H1 (cell line): ENCODE measurements around the gene NAV2. TPM values are rescaled to one million over a fixed set of nuclear protein-coding genes. Genes with fewer than 3 reads are reported as not detected.
A peak's percentile ranks its signal among the peaks of the same experiment; 100 is the strongest.

ENCODE experiments used
- ASH2L ChIP-seq: fragments of 200-600, 300-600 bp; sonication (generic); IDR thresholded peaks from one replicate; pipeline ENCODE4 v1.7.1; 2017; ENCODE audit warnings: low read length
- BACH1 ChIP-seq: IDR thresholded peaks from 2 replicates; pipeline ENCODE4 v1.6.1; 2012; ENCODE audit warnings: low read length, improper control_type of control experiment
- BCL11A ChIP-seq, 2 experiments: IDR thresholded peaks; one replicate each; pipeline ENCODE4 v1.6.1; 2011; ENCODE audit warnings: low read depth in 2 of 2, low read length in 2 of 2, mild to moderate bottlenecking in 2 of 2
- CEBPB ChIP-seq: IDR thresholded peaks from 2 replicates; pipeline ENCODE4 v1.6.1; 2012; ENCODE audit warnings: low read depth, low read length
- CTBP2 ChIP-seq: IDR thresholded peaks from 2 replicates; pipeline ENCODE4 v1.7.0; 2011; ENCODE audit warnings: borderline replicate concordance, mild to moderate bottlenecking, moderate library complexity, mixed read lengths, low read length; ENCODE audit not compliant: insufficient read depth, insufficient read length
- EZH2 ChIP-seq: fragments of 200-600 bp; sonication (generic); IDR thresholded peaks from 2 replicates; pipeline ENCODE4 v1.7.1; 2012; ENCODE audit warnings: low read depth, mild to moderate bottlenecking, moderate library complexity, low read length, inconsistent platforms; ENCODE audit not compliant: severe bottlenecking
- HDAC2 ChIP-seq, 2 experiments: fragments of 300-600 bp in 1 of 2; sonication (generic) in 1 of 2; IDR thresholded peaks; 2 replicates each; pipeline ENCODE4 v1.6.1; 2011 to 2012; ENCODE audit warnings: low read depth in 2 of 2, low read length in 2 of 2, mild to moderate bottlenecking in 2 of 2, moderate library complexity in 2 of 2, borderline replicate concordance in 1 of 2, inconsistent platforms in 1 of 2
- JUND ChIP-seq: IDR thresholded peaks from 2 replicates; pipeline ENCODE4 v1.6.1; 2011; ENCODE audit warnings: mild to moderate bottlenecking, improper control_type of control experiment, low read length
- KDM5A ChIP-seq: fragments of 200-600 bp; IDR thresholded peaks from 2 replicates; pipeline ENCODE4 v1.7.1; 2012; ENCODE audit warnings: mild to moderate bottlenecking, low read length, inconsistent platforms, mixed read lengths
- RBBP5 ChIP-seq: IDR thresholded peaks from 2 replicates; pipeline ENCODE4 v1.7.1; 2012; ENCODE audit warnings: low read depth, mild to moderate bottlenecking, inconsistent platforms, low read length, moderate library complexity, borderline replicate concordance
- RNF2 ChIP-seq: fragments of 200-900, 300-1000 bp; sonication (generic); IDR thresholded peaks from 2 replicates; pipeline ENCODE4 v1.7.1; 2016; ENCODE audit warnings: borderline replicate concordance, low read depth, mild to moderate bottlenecking, antibody characterized with exemption, low read length; ENCODE audit not compliant: poor library complexity, severe bottlenecking; ENCODE audit errors: missing control alignments
- SRF ChIP-seq: IDR thresholded peaks from 2 replicates; pipeline ENCODE4 v1.6.1; 2011; ENCODE audit warnings: mild to moderate bottlenecking, low read depth, low read length, moderate library complexity
- YY1 ChIP-seq: IDR thresholded peaks from 2 replicates; pipeline ENCODE4 v1.6.1; 2011; ENCODE audit warnings: low read depth, mild to moderate bottlenecking, low read length
- polyA plus RNA-seq, 7 experiments: library from polyadenylated mRNA; depleted of rRNA in 3 of 7; stranded (reverse) in 5 of 7; unstranded in 2 of 7; fragments of >200 nt in 5 of 7; fragments of 200-250 nt in 2 of 7; gene quantifications; 1 replicate in 5 of 7; 2 replicates in 1 of 7; 4 replicates in 1 of 7; pipeline versions ENCODE4 v1.2.1 to v1.2.3, GENCODE V29; 2011 to 2013; ENCODE audit warnings: missing spikeins in 2 of 7, mixed read lengths in 2 of 7
- total RNA-seq: library from RNA; stranded (reverse); fragmentation: NEBNext Ultra II Directional; extraction: Animal tissue kit (Norgen Biotek cat#: 25700); gene quantifications from 2 replicates; pipeline ENCODE4 v1.2.1, GENCODE V29; 2021
- TF ChIP-seq, protein P1 (sequence below), 3 experiments: IDR thresholded peaks; 1 replicate in 2 of 3; 2 replicates in 1 of 3; pipeline versions ENCODE4 v1.5.1 to v1.6.1; 2011; ENCODE audit warnings: low read length in 3 of 3, mild to moderate bottlenecking in 3 of 3, inconsistent platforms in 2 of 3, low read depth in 1 of 3, moderate library complexity in 1 of 3; ENCODE audit not compliant: insufficient read depth in 1 of 3; ENCODE audit errors: control extremely low read depth in 1 of 3
- TF ChIP-seq, protein P2 (sequence below): IDR thresholded peaks from 2 replicates; pipeline ENCODE4 v1.6.1; 2012; ENCODE audit warnings: low read length, inconsistent platforms
- TF ChIP-seq, protein P3 (sequence below): IDR thresholded peaks from 2 replicates; pipeline ENCODE4 v1.6.1; 2011; ENCODE audit warnings: low read depth, mild to moderate bottlenecking, low read length; ENCODE audit not compliant: insufficient read depth
- TF ChIP-seq, protein P4 (sequence below): IDR thresholded peaks from 2 replicates; pipeline ENCODE4 v1.6.1; 2012; ENCODE audit warnings: inconsistent platforms

The NAV2 gene
- total and polyA plus RNA-seq, 2 of the 8 experiments (the other 6 are each of a cell fraction or from before 2014, with no cell fraction given), result 35.6 to 73.6 TPM

DNA sequence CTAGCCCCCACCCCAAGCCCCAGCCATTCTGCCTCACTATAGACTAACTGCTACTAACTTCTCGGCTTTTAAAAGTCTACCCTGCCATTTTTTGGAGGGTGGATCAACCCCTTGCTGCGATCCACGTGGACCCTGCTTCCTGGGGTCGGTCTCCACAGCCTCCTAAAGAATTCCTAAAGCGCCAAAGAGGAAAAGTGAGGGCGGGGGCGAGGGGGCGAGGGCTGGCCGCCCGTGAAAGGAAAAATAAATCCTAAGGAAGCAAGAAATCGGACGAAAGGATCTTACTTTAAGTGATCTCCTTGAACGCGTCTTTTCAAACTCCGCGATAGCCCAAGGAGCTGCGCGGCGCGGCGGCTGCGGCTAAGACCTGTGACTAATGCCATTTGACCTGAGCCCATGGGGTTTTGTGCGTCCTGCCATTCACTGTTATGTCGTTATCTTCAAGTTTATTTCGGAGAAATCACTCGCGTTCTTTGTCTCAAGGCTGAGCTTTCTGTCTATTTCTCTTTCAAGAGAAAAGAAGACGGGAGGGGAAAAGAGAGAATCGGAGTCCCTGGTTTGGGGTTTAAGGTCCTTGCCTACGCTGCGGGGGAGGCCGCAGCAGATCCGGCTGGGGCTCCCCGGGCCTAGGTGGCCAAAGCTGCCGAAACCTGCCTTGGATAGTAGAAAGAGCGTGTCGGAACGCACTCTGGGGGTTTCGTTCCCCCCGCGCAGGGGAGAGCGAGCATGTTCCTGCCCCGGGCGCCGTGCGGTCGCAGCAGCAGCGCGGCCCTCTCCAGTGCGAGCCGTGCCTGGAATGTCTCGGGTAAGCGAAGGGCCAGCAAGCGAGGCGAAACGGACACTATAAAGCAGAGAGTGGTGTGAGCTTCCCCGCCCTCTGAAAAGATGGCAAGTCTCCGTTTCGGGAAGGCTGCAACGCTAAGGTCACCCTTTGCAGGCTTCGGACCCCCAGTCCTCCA lies 450.5 kb downstream of the NAV2 start (continued):
- TF ChIP-seq, protein P1, sequence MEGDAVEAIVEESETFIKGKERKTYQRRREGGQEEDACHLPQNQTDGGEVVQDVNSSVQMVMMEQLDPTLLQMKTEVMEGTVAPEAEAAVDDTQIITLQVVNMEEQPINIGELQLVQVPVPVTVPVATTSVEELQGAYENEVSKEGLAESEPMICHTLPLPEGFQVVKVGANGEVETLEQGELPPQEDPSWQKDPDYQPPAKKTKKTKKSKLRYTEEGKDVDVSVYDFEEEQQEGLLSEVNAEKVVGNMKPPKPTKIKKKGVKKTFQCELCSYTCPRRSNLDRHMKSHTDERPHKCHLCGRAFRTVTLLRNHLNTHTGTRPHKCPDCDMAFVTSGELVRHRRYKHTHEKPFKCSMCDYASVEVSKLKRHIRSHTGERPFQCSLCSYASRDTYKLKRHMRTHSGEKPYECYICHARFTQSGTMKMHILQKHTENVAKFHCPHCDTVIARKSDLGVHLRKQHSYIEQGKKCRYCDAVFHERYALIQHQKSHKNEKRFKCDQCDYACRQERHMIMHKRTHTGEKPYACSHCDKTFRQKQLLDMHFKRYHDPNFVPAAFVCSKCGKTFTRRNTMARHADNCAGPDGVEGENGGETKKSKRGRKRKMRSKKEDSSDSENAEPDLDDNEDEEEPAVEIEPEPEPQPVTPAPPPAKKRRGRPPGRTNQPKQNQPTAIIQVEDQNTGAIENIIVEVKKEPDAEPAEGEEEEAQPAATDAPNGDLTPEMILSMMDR (IDR thresholded peaks at IDR 0.05; ENCODE audit: control extremely low read depth in 1 of 3, insufficient read depth in 1 of 3, low read depth in 1 of 3, low read length in 3 of 3), result no peak
- no peak for TF ChIP-seq JUND
- TF ChIP-seq HDAC2 (IDR thresholded peaks at IDR 0.05; ENCODE audit: borderline replicate concordance in 1 of 2, low read depth in 2 of 2, low read length in 2 of 2), result no peak
- TF ChIP-seq, protein P2, sequence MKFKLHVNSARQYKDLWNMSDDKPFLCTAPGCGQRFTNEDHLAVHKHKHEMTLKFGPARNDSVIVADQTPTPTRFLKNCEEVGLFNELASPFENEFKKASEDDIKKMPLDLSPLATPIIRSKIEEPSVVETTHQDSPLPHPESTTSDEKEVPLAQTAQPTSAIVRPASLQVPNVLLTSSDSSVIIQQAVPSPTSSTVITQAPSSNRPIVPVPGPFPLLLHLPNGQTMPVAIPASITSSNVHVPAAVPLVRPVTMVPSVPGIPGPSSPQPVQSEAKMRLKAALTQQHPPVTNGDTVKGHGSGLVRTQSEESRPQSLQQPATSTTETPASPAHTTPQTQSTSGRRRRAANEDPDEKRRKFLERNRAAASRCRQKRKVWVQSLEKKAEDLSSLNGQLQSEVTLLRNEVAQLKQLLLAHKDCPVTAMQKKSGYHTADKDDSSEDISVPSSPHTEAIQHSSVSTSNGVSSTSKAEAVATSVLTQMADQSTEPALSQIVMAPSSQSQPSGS, result no peak
- TF ChIP-seq ASH2L, result peak; percentile 56
- TF ChIP-seq RBBP5, result peak; percentile 59; the same call in 1 of the 2 replicates
- peak; percentile 99 for TF ChIP-seq EZH2
- no peak for TF ChIP-seq SRF
- TF ChIP-seq, protein P3, sequence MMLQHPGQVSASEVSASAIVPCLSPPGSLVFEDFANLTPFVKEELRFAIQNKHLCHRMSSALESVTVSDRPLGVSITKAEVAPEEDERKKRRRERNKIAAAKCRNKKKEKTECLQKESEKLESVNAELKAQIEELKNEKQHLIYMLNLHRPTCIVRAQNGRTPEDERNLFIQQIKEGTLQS, result no peak
- no peak for TF ChIP-seq KDM5A
- no peak for TF ChIP-seq BCL11A (IDR thresholded peaks at IDR 0.05; ENCODE audit: low read depth in 2 of 2, low read length in 2 of 2)
- TF ChIP-seq, protein P4, sequence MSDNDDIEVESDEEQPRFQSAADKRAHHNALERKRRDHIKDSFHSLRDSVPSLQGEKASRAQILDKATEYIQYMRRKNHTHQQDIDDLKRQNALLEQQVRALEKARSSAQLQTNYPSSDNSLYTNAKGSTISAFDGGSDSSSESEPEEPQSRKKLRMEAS, result peak; percentile 24; the same call in 1 of the 2 replicates
- no peak for TF ChIP-seq BACH1
- peak; percentile 90 for TF ChIP-seq CTBP2
- no peak for TF ChIP-seq YY1
- no peak for TF ChIP-seq CEBPB
- peak; percentile 90 for TF ChIP-seq RNF2
